SHP77 treated with DMSO at 0.1 percent for 48 hours (cell line): ENCODE data around the gene KDM2A.
"Not testable (repeated sequence)": the region's sequence is repeated elsewhere in the genome, so short reads cannot be mapped to it uniquely, and the experiment has no call there.

Experiments
- DNase-seq: peaks from one replicate; lab custom pipeline; 2025; lab: John Stamatoyannopoulos, UW

Gene KDM2A

GRCh38 chr11:67117672-67118180 lies 1.3 kb upstream of the KDM2A start:
- DNase-seq, result peak; percentile 28

- DNase-seq, result no peak
Measured at GRCh38 chr11:67118181-67118766, 789 bp upstream of the KDM2A start.

GRCh38 chr11:67119585-67120391 lies 725 bp downstream of the KDM2A start:
- no peak for DNase-seq

GRCh38 chr11:67120456-67120855 lies 1.4 kb downstream of the KDM2A start:
- no peak for DNase-seq

- DNase-seq, result no peak
Measured at GRCh38 chr11:67120881-67121710, 2.0 kb downstream of the KDM2A start.

- DNase-seq, result not testable (repeated sequence)
Measured at GRCh38 chr11:67123801-67124200, 4.7 kb downstream of the KDM2A start.

GRCh38 chr11:67126243-67126642 lies 7.2 kb downstream of the KDM2A start:
- DNase-seq, result not testable (repeated sequence)

- DNase-seq, result no peak
Measured at GRCh38 chr11:67126986-67127385, 7.9 kb downstream of the KDM2A start.

- DNase-seq, result not testable (repeated sequence)
Measured at GRCh38 chr11:67130861-67131260, 11.8 kb downstream of the KDM2A start.

- no peak for DNase-seq
Measured at GRCh38 chr11:67136156-67136555, 17.1 kb downstream of the KDM2A start.

GRCh38 chr11:67138922-67139321 lies 19.9 kb downstream of the KDM2A start:
- no peak for DNase-seq

GRCh38 chr11:67146516-67147226 lies 27.6 kb downstream of the KDM2A start:
- no peak for DNase-seq

GRCh38 chr11:67153971-67154370 lies 34.9 kb downstream of the KDM2A start:
- no peak for DNase-seq

- no peak for DNase-seq
Measured at GRCh38 chr11:67154726-67155125, 35.7 kb downstream of the KDM2A start.

GRCh38 chr11:67157691-67158090 lies 38.6 kb downstream of the KDM2A start:
- DNase-seq, result no peak

GRCh38 chr11:67158221-67158620 lies 39.2 kb downstream of the KDM2A start:
- no peak for DNase-seq

GRCh38 chr11:67160045-67160444 lies 41.0 kb downstream of the KDM2A start:
- DNase-seq, result no peak

GRCh38 chr11:67160872-67161783 lies 42.1 kb downstream of the KDM2A start:
- no peak for DNase-seq

- DNase-seq, result no peak
Measured at GRCh38 chr11:67163006-67163405, 43.9 kb downstream of the KDM2A start.

GRCh38 chr11:67165623-67166022 lies 46.6 kb downstream of the KDM2A start:
- DNase-seq, result no peak

GRCh38 chr11:67167091-67167490 lies 48.0 kb downstream of the KDM2A start:
- DNase-seq, result no peak
